HCT116 (cell line): ENCODE data around the gene ASB12. TPM values are rescaled to one million over a fixed set of nuclear protein-coding genes. Genes with fewer than 3 reads are reported as not detected.

Experiments used
- ATAC-seq: fragments of 200-7000 bp; cut with Tn5 transposase; 2 replicates; pipeline ENCODE4 v1.9.1; 2020; ENCODE audit warnings: mild to moderate bottlenecking, moderate library complexity
- BruUV-seq: library from RNA; stranded (reverse); fragments of 400-500 nt; replicated peaks from 2 replicates; lab custom pipeline; 2021; lab: Mats Ljungman, UMichigan
- CTCF ChIA-PET: fragments of 300-600 bp; sonication (Branson Sonifier 250); formaldehyde crosslinking; loops from one replicate; lab custom pipeline; 2021; ENCODE audit warnings: antibody characterized with exemption; lab: Charles Lee
- POLR2A ChIA-PET: fragments of 300-600, 350-600 bp; sonication (Branson Sonifier 250); formaldehyde crosslinking; loops from one replicate; lab custom pipeline; 2021; ENCODE audit warnings: antibody characterized with exemption; lab: Charles Lee
- RAD21 ChIA-PET, 2 experiments: fragments of 300-600 bp; sonication (Branson Sonifier 250); formaldehyde crosslinking; loops; one replicate each; lab custom pipeline; 2023; ENCODE audit warnings: low total read pairs in 2 of 2; ENCODE audit not compliant: uncharacterized antibody in 2 of 2, unreplicated experiment in 2 of 2, low non-redundant PET in 1 of 2; lab: Charles Lee
- DNase-seq: peaks from one replicate; pipeline ENCODE4 v3.0.0-alpha.2; 2010; ENCODE audit warnings: low read depth, low spot score
- H2AFZ ChIP-seq: fragments of 200-600 bp; shearing (Covaris generic), sonication (generic); 2 replicates; pipeline ENCODE4 v1.6.1; 2017; ENCODE audit warnings: low read depth, mixed run types, mixed read lengths, antibody characterized with exemption, low read length; ENCODE audit not compliant: poor library complexity, severe bottlenecking
- H3K27ac ChIP-seq: 2 replicates; pipeline ENCODE4 v1.5.1; 2012; ENCODE audit warnings: low read depth, low read length
- H3K27me3 ChIP-seq: fragments of 200-600 bp; sonication (generic); 2 replicates; pipeline ENCODE4 v1.6.1; 2016; ENCODE audit warnings: mixed run types, low read length, mixed read lengths; ENCODE audit not compliant: insufficient read depth
- H3K36me3 ChIP-seq, 2 experiments: fragments of 200-500 bp in 1 of 2; fragments of 200-600 bp in 1 of 2; sonication (Bioruptor generic) in 1 of 2; sonication (generic) in 1 of 2; 2 replicates each; pipeline versions ENCODE4 v1.5.1 to v1.6.1; 2014 to 2016; ENCODE audit warnings: low read length in 2 of 2, inconsistent platforms in 1 of 2, mixed read lengths in 1 of 2, mixed run types in 1 of 2; ENCODE audit not compliant: insufficient read depth in 2 of 2, control insufficient read depth in 1 of 2
- H3K4me1 ChIP-seq, 2 experiments: fragments of 200-600 bp in 1 of 2; sonication (generic) in 1 of 2; 2 replicates each; pipeline versions ENCODE4 v1.5.1 to v1.6.1; 2012 to 2017; ENCODE audit warnings: low read length in 2 of 2, inconsistent platforms in 1 of 2, mild to moderate bottlenecking in 1 of 2, mixed read lengths in 1 of 2, mixed run types in 1 of 2, moderate library complexity in 1 of 2; ENCODE audit not compliant: insufficient read depth in 2 of 2, control insufficient read depth in 1 of 2
- H3K4me2 ChIP-seq: fragments of 200-600 bp; sonication (generic); 2 replicates; pipeline ENCODE4 v1.6.1; 2017; ENCODE audit warnings: mixed run types, low read length, mixed read lengths
- H3K4me3 ChIP-seq, 2 experiments: fragments of 200-600 bp in 1 of 2; sonication (generic) in 1 of 2; replicated peaks in 1 of 2; 2 replicates each; pipeline ENCODE4 v1.5.1; 2011 to 2016; ENCODE audit warnings: low read length in 2 of 2, control low read depth in 1 of 2, low read depth in 1 of 2, mild to moderate bottlenecking in 1 of 2, mixed read lengths in 1 of 2, mixed run types in 1 of 2
- H3K79me2 ChIP-seq: fragments of 200-600 bp; sonication (generic); 2 replicates; pipeline ENCODE4 v1.6.1; 2017; ENCODE audit warnings: mild to moderate bottlenecking, mixed run types, low read length, moderate library complexity, mixed read lengths; ENCODE audit not compliant: insufficient read depth
- H3K9ac ChIP-seq: fragments of 200-600 bp; sonication (generic); 2 replicates; pipeline ENCODE4 v1.6.1; 2016; ENCODE audit warnings: low read length, mixed read lengths
- H3K9me2 ChIP-seq: fragments of 200-600 bp; sonication (generic), shearing (Covaris generic); 2 replicates; pipeline ENCODE4 v1.6.1; 2017; ENCODE audit warnings: mixed run types, mild to moderate bottlenecking, moderate library complexity; ENCODE audit not compliant: insufficient read depth
- H3K9me3 ChIP-seq, 2 experiments: fragments of 200-500 bp in 1 of 2; fragments of 200-600 bp in 1 of 2; sonication (Bioruptor generic) in 1 of 2; sonication (generic) in 1 of 2; 2 replicates each; pipeline ENCODE4 v1.6.1; 2014 to 2017; ENCODE audit warnings: low read length in 2 of 2, mixed read lengths in 2 of 2, inconsistent platforms in 1 of 2, low read depth in 1 of 2, mild to moderate bottlenecking in 1 of 2, mixed run types in 1 of 2, moderate library complexity in 1 of 2; ENCODE audit not compliant: control insufficient read depth in 1 of 2, insufficient read depth in 1 of 2
- H4K20me1 ChIP-seq: fragments of 200-600 bp; sonication (generic), shearing (Covaris generic); 2 replicates; pipeline ENCODE4 v1.6.1; 2017; ENCODE audit warnings: mixed run types, mild to moderate bottlenecking, moderate library complexity; ENCODE audit not compliant: insufficient read depth
- EZH2phosphoT487 ChIP-seq: fragments of 200-600 bp; IDR thresholded peaks from 2 replicates; pipeline ENCODE4 v1.6.1; 2018; ENCODE audit warnings: antibody characterized with exemption, borderline replicate concordance
- POLR2AphosphoS5 ChIP-seq: IDR thresholded peaks from 2 replicates; pipeline ENCODE4 v1.6.1; 2011; ENCODE audit warnings: mild to moderate bottlenecking, low read depth, low read length, moderate library complexity
- RAD21 ChIP-seq: IDR thresholded peaks from 2 replicates; pipeline ENCODE4 v1.6.1; 2012; ENCODE audit warnings: low read depth, mild to moderate bottlenecking
- SP1 ChIP-seq: IDR thresholded peaks from 2 replicates; pipeline ENCODE4 v1.6.1; 2012; ENCODE audit warnings: low read depth
- ZFX ChIP-seq: fragments of 450-650 bp; IDR thresholded peaks from 2 replicates; pipeline ENCODE4 v1.6.1; 2017
- intact Hi-C: fragments of 100-400 bp; cut with micrococcal nuclease; formaldehyde crosslinking; loops from 2 replicates; pipeline ENCODE4 v1.10.0; 2022
- total RNA-seq: library from RNA; stranded (reverse); gene quantifications from one replicate; pipeline ENCODE4 v1.2.1, GENCODE V29; 2021; ENCODE audit not compliant: unreplicated experiment
- TF ChIP-seq, protein P1 (sequence below): IDR thresholded peaks from 2 replicates; pipeline ENCODE4 v1.6.1; 2012; ENCODE audit warnings: low read depth

Gene ASB12
- total RNA-seq, 1 experiment from 2014 or later = not detected

GRCh38 chrX:64265265-64265664 lies 34.9 kb upstream of the ASB12 start:
- Histone ChIP-seq H3K9me3 (no peaks in the 10 kb centered on the region), H3K27ac (no peak overlapping the region), H4K20me1 (no peaks in the 10 kb centered on the region; the same call in 1 of the 2 replicates), H3K9ac (no peak overlapping the region), H2AFZ (no peak overlapping the region), H3K4me1 (no peaks in the 10 kb centered on the region), H3K4me3 (no peak overlapping the region), H3K27me3 (no peaks in the 10 kb centered on the region), H3K36me3 (no peaks in the 10 kb centered on the region), H3K79me2 (no peaks in the 10 kb centered on the region), H3K4me2 (no peak overlapping the region), H3K9me2 (no peaks in the 10 kb centered on the region)
- intact Hi-C loops = no loop called here
- POLR2A ChIA-PET = no interaction called here
- RAD21 ChIA-PET = no interaction called here
- CTCF ChIA-PET = no interaction called here
- TF ChIP-seq EZH2phosphoT487 = no peak
- TF ChIP-seq, protein P1, sequence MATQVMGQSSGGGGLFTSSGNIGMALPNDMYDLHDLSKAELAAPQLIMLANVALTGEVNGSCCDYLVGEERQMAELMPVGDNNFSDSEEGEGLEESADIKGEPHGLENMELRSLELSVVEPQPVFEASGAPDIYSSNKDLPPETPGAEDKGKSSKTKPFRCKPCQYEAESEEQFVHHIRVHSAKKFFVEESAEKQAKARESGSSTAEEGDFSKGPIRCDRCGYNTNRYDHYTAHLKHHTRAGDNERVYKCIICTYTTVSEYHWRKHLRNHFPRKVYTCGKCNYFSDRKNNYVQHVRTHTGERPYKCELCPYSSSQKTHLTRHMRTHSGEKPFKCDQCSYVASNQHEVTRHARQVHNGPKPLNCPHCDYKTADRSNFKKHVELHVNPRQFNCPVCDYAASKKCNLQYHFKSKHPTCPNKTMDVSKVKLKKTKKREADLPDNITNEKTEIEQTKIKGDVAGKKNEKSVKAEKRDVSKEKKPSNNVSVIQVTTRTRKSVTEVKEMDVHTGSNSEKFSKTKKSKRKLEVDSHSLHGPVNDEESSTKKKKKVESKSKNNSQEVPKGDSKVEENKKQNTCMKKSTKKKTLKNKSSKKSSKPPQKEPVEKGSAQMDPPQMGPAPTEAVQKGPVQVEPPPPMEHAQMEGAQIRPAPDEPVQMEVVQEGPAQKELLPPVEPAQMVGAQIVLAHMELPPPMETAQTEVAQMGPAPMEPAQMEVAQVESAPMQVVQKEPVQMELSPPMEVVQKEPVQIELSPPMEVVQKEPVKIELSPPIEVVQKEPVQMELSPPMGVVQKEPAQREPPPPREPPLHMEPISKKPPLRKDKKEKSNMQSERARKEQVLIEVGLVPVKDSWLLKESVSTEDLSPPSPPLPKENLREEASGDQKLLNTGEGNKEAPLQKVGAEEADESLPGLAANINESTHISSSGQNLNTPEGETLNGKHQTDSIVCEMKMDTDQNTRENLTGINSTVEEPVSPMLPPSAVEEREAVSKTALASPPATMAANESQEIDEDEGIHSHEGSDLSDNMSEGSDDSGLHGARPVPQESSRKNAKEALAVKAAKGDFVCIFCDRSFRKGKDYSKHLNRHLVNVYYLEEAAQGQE = no peak
- TF ChIP-seq SP1 = no peak
- TF ChIP-seq POLR2AphosphoS5 = no peak
- ATAC-seq = no peak
- no peak for DNase-seq
- no TSS peak for BruUV-seq

DNA sequence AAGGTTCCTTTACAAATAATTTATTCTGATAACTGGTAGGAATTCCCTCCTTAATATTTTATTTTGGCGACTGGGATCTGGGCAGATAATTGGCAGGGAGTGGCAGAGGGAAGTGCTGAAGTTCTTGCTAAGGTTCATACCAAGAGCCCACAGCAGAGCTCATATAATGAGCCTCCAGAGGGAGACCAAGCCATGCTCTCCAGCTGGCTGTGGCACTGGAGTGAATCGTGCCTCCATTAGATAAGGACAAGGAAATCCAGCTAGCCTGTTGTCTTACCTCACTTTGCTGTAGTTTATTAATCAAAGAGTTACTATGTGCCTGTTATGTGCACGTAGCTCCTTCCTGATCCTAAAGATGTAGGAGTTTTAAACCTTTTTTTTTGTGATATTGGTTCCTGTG lies 1.3 kb downstream of the ASB12 start:
- no peak overlapping the region for H3K4me2 ChIP-seq
- DNase-seq (no peak), ATAC-seq (no peak)
- no TSS peak for BruUV-seq
- H4K20me1 ChIP-seq = no peaks in the 10 kb centered on the region
- TF ChIP-seq RAD21 (0 out of 2 replicates have a peak, but pooled peaks have one; percentile 9), ZFX (no peak)
- no peaks in the 10 kb centered on the region for H3K79me2 ChIP-seq
- no peak overlapping the region for H3K4me3 ChIP-seq
- no peaks in the 10 kb centered on the region for H3K27me3 ChIP-seq
- POLR2A ChIA-PET = no interaction called here
- no peaks in the 10 kb centered on the region for H3K9me2 ChIP-seq
- no peaks in the 10 kb centered on the region for H3K36me3 ChIP-seq
- H3K9ac ChIP-seq = no peak overlapping the region
- no peak overlapping the region for H2AFZ ChIP-seq
- no peaks in the 10 kb centered on the region for H3K4me1 ChIP-seq
- RAD21 ChIA-PET = no interaction called here
- no peaks in the 10 kb centered on the region for H3K9me3 ChIP-seq
- CTCF ChIA-PET = no interaction called here
- intact Hi-C loops = no loop called here
- no peak overlapping the region for H3K27ac ChIP-seq
